Natural killer cell (primary cell): ENCODE data around the gene PIK3CB. TPM values are rescaled to one million over a fixed set of nuclear protein-coding genes. Genes with fewer than 3 reads are reported as not detected.

Experiments used
- ATAC-seq, 3 donors: fragments of 150-1000 bp in 2 of 3; fragments of 200-7000 bp in 1 of 3; cut with Tn5 transposase; 1 replicate in 1 of 3; 2 replicates in 2 of 3; pipeline ENCODE4 v1.10.0; 2021; ENCODE audit warnings: mild to moderate bottlenecking in 2 of 3, moderate library complexity in 2 of 3
- DNase-seq, 2 donors: peaks; one replicate each; pipeline versions ENCODE4 v3.0.0 to v3.0.0-alpha.2; 2013 to 2021; ENCODE audit warnings: mixed read lengths in 1 of 2
- H3K27ac ChIP-seq: one replicate; pipeline ENCODE4 v1.5.1; 2013; ENCODE audit warnings: mild to moderate bottlenecking, low read length
- H3K27me3 ChIP-seq: one replicate; pipeline ENCODE4 v1.6.1; 2013; ENCODE audit warnings: low read length; ENCODE audit not compliant: control insufficient read depth, insufficient read depth
- H3K36me3 ChIP-seq: one replicate; pipeline ENCODE4 v1.6.1; 2013; ENCODE audit warnings: low read length; ENCODE audit not compliant: control insufficient read depth, insufficient read depth
- H3K4me1 ChIP-seq: one replicate; pipeline ENCODE4 v1.6.1; 2013; ENCODE audit warnings: low read length; ENCODE audit not compliant: control insufficient read depth, insufficient read depth
- H3K4me3 ChIP-seq: one replicate; pipeline ENCODE4 v1.5.1; 2013; ENCODE audit warnings: low read length
- H3K9me3 ChIP-seq: one replicate; pipeline ENCODE4 v1.6.1; 2013; ENCODE audit warnings: low read length; ENCODE audit not compliant: control insufficient read depth, insufficient read depth
- H3K27ac Mint-ChIP-seq, 2 donors: one replicate each; pipeline ENCODE4 v1.8.0; 2022; ENCODE audit warnings: mild to moderate bottlenecking in 2 of 2, mixed read lengths in 2 of 2, moderate library complexity in 1 of 2
- H3K27me3 Mint-ChIP-seq, 2 donors: one replicate each; pipeline ENCODE4 v1.8.0; 2022; ENCODE audit warnings: low read depth in 2 of 2, mixed read lengths in 2 of 2
- H3K36me3 Mint-ChIP-seq: one replicate; pipeline ENCODE4 v1.8.0; 2022; ENCODE audit warnings: mixed read lengths
- H3K4me1 Mint-ChIP-seq, 2 donors: one replicate each; pipeline ENCODE4 v1.8.0; 2022; ENCODE audit warnings: mixed read lengths in 2 of 2
- H3K4me3 Mint-ChIP-seq: one replicate; pipeline ENCODE4 v1.8.0; 2022; ENCODE audit warnings: mild to moderate bottlenecking, moderate library complexity, mixed read lengths
- H3K9me3 Mint-ChIP-seq, 2 donors: one replicate each; pipeline ENCODE4 v1.8.0; 2022; ENCODE audit warnings: mixed read lengths in 2 of 2
- CTCF ChIP-seq: fragments of 200-600 bp; IDR thresholded peaks from one replicate; pipeline ENCODE4 v1.8.0; 2022; ENCODE audit warnings: antibody characterized with exemption
- WGBS: methylation state at CpG from one replicate; pipeline ENCODE4 v1.1.7; 2013; ENCODE audit warnings: missing lambda C conversion rate; ENCODE audit not compliant: insufficient coverage; 5-methylcytosine and 5-hydroxymethylcytosine counted together
- intact Hi-C: fragments of 100-400 bp; cut with micrococcal nuclease; formaldehyde crosslinking; loops from one replicate; pipeline ENCODE4 v1.14.2; 2022
- total RNA-seq, 4 donors: library from RNA; stranded (reverse); fragments of 120-200 nt in 1 of 4; gene quantifications; one replicate each; pipeline versions ENCODE4 v1.2.3 to v1.2.4, GENCODE V29; 2013 to 2022

The PIK3CB gene
- total RNA-seq, 3 donors from 2014 or later (not counting 1 experiment from before 2014, with no cell fraction given), result 13.2 to 20.2 (median 18.0) TPM

DNA sequence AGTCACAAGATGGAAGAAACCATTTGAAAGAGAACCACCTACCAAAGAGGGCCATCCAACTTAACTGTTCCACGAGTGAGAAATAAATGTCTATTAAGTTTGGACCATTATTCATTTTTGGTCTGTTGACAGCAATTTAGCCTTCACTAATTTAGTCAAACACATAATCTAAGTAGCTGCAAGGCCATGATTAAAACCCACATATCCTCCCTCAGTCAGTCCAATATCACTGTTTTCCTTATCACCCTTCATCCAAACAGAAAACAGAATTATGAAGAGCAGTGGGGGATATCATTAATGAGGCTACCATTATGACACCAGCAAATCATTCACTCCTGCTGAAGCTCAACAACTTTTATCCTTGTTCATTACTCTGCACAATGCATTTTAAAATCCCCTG lies 52.0 kb downstream of the PIK3CB start:
- Histone ChIP-seq H3K9me3 (no peaks in the 10 kb centered on the region), H3K4me1 (peaks cover 13% of the 10 kb centered on the region), H3K27me3 (no peaks in the 10 kb centered on the region), H3K36me3 (no peaks in the 10 kb centered on the region), H3K4me3 (no peak overlapping the region), H3K27ac (no peak overlapping the region)
- Mint-ChIP-seq H3K9me3 (no peaks in the 10 kb centered on the region), H3K4me1 (peaks cover 7 to 10% of the 10 kb centered on the region in 2 donors), H3K4me3 (no peak overlapping the region), H3K36me3 (no peaks in the 10 kb centered on the region), H3K27ac (no peak overlapping the region), H3K27me3 (no peaks in the 10 kb centered on the region)
- ATAC-seq (no peak), DNase-seq (no peak)
- no peak for TF ChIP-seq CTCF
- WGBS, result 100% methylated on average over 1 of the region's 1 CpG
- intact Hi-C loops, result loop anchor here (5.0 kb wide), 1 partner anchor 50 kb away; the partner anchor contains the start of gene PIK3CB

- intact Hi-C loops, result loop anchor here (5.0 kb wide), 1 partner anchor 51 kb away; the partner anchor contains the start of gene PIK3CB
- no peaks in the 10 kb centered on the region for H3K36me3 ChIP-seq
- Mint-ChIP-seq H3K9me3 (no peaks in the 10 kb centered on the region), H3K27me3 (no peaks in the 10 kb centered on the region), H3K4me3 (peak overlapping the region; percentile 45), H3K36me3 (no peaks in the 10 kb centered on the region), H3K27ac (peak overlapping the region; percentile 33 to 72), H3K4me1 (peaks cover 7 to 10% of the 10 kb centered on the region in 2 donors)
- peaks cover 13% of the 10 kb centered on the region for H3K4me1 ChIP-seq
- H3K27me3 ChIP-seq, result no peaks in the 10 kb centered on the region
- WGBS, result 33% methylated on average over 5 of the region's 5 CpGs
- no peaks in the 10 kb centered on the region for H3K9me3 ChIP-seq
- H3K4me3 ChIP-seq, result no peak overlapping the region
- TF ChIP-seq CTCF, result no peak
- ATAC-seq, result peak; percentile 93 to 95 (median 94)
- peak in 1 of 2 donors; percentile 85 for DNase-seq
- H3K27ac ChIP-seq, result peak overlapping the region; percentile 71
These were observed 53.7 kb downstream of the PIK3CB start for GRCh38 chr3:138781012-138781470.

- Histone ChIP-seq H3K4me3 (no peak overlapping the region), H3K4me1 (peaks cover 13% of the 10 kb centered on the region), H3K27me3 (no peaks in the 10 kb centered on the region), H3K36me3 (no peaks in the 10 kb centered on the region), H3K9me3 (no peaks in the 10 kb centered on the region), H3K27ac (no peak overlapping the region)
- ATAC-seq (no peak), DNase-seq (no peak)
- Mint-ChIP-seq H3K27ac (no peak overlapping the region), H3K27me3 (no peaks in the 10 kb centered on the region), H3K36me3 (no peaks in the 10 kb centered on the region), H3K9me3 (no peaks in the 10 kb centered on the region), H3K4me3 (no peak overlapping the region), H3K4me1 (peaks cover 10 to 11% of the 10 kb centered on the region in 2 donors)
- TF ChIP-seq CTCF, result no peak
- intact Hi-C loops, result no loop called here
- WGBS, result 99% methylated on average over 2 of the region's 2 CpGs
These were observed 56.1 kb downstream of the PIK3CB start for GRCh38 chr3:138778643-138779042.

DNA sequence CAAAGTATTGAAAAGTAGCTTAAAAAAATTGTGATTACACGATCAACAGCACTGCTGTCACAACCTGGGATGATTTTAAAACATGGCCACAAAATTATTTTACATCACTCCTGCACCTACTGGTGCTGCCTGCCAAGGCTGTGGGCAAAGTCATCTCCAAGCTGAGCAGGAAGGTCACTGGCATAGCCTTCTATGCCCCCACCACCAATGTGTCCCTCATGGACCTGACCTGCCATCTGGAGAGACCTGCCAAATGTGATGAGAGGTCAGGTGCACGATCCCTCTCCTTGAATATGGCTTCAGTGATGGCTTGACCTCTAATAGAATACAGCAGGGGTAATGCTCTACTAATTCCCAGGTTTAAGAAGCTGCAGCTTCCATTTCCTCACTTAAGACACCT lies 57.8 kb downstream of the PIK3CB start:
- intact Hi-C loops, result no loop called here
- Histone ChIP-seq H3K4me3 (no peak overlapping the region), H3K27ac (no peak overlapping the region), H3K36me3 (no peaks in the 10 kb centered on the region), H3K9me3 (no peaks in the 10 kb centered on the region), H3K4me1 (peaks cover 13% of the 10 kb centered on the region), H3K27me3 (no peaks in the 10 kb centered on the region)
- 97% methylated on average over 2 of the region's 2 CpGs for WGBS
- H3K4me3 Mint-ChIP-seq, result no peak overlapping the region
- H3K27me3 Mint-ChIP-seq, result no peaks in the 10 kb centered on the region
- no peak for TF ChIP-seq CTCF
- DNase-seq, result no peak
- no peak overlapping the region for H3K27ac Mint-ChIP-seq
- H3K9me3 Mint-ChIP-seq, result no peaks in the 10 kb centered on the region
- no peak for ATAC-seq
- peaks cover 10 to 11% of the 10 kb centered on the region in 2 donors for H3K4me1 Mint-ChIP-seq
- no peaks in the 10 kb centered on the region for H3K36me3 Mint-ChIP-seq
